GM18526 (cell line): ENCODE measurements around the gene KIF13A.

Experiments used
- POLR2A ChIP-seq: IDR thresholded peaks from 3 replicates; pipeline ENCODE4 v1.6.1; 2011; ENCODE audit not compliant: insufficient read length; ENCODE audit errors: extremely low read depth

KIF13A gene

DNA sequence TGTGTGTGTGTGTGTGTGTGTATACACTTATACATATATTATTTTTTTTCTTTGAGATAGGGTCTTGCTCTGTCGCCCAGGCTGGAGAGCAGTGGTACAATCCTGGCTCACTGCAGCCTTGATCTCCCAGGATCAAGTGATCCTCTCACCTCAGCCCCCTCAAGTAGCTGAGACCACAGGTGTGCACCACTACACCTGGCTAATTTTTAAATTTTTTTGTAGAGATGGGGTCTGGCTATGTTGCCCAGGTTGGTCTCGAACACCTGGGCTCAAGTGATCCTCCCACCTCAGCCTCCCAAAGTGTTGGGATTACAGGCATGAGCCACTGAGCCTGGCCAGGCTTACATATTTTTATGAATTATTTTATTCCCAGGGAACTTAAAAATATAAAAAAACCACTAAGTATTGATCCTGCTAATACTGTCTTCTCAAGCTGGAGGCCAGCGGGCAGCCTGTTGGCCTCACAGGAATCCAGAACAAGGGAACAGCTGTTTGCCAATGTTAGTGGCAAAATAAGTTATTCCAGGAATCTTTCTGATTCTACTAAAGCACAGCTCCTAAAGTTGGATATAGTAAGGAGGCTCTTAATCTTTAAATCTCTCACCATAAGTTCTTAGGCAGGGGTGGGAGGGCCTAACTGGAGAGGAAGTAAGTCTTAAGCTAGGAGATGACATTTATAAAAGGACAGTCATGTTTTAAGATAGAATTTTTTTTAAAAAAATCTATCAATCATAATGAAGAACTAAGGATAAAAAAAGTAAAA lies 145.2 kb downstream of the KIF13A start:
- TF ChIP-seq POLR2A: no peak

DNA sequence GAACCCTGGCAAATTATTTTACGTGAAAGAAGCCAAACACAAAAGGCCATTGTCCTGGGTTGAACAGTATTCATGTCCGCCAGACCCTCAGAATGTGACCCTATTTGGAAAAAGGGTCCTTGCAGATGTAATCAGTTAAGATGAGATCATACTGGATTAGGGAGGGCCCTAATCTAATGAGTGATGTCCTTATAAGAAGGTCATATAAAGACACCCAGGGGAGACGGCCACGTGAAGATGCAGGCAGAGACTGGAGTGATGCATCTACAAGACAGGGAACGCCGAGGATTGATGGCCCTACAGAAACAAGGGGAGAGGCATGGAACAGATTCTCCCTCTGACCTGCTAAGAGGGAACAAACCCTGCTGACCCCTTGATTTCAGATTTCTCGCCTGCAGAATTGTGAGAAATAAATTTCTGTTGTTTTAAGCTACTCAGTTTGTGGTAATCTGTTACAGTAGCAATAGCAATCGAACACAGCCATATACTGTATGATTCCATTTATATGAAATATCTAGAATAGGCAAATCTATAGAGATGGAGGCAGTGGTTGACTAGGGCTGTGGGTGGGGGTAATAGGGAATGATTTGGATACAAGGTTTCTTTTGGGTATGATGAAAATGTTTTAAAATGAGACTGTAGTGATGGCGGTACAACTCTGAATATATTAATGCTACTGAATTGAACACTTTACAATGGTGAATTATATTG lies 147.8 kb downstream of the KIF13A start:
- no peak for TF ChIP-seq POLR2A

DNA sequence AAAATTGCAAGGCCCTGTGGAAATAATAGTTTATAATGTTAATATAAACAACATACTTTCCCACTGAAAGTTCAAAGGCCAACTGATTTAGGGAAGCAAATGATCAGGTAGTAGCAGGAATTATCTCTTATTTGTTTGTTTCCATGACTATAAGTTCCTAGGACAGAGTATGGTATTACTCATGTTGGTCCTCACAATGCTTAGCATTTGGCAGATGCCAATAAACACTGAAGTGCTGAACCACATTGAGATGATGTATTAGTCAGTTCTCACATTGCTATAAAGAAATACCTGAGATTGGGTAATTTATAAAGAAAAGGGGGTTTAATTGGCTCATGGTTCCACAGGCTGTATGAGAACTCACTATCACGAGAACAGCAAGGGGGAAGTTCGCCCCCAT lies 151.1 kb downstream of the KIF13A start:
- TF ChIP-seq POLR2A: no peak

DNA sequence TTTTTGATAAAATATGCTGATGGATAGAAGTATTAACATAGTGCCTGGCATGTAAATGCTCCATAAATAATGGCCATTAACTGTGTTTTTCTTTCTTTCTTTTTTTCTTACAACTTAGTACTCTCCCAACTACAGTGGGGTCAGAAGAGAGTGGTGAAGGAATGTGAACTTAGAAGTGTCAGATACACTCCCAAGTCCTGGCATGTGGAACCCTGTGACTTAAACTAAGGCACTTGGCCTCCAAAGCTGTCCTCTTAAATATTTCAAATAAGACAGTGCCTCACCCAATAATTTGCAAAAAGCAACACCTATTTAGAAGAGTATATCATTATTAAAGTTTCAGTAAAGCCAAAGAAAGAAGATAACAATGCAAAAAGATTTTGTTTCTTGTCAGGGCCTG lies 151.7 kb downstream of the KIF13A start:
- no peak for TF ChIP-seq POLR2A

DNA sequence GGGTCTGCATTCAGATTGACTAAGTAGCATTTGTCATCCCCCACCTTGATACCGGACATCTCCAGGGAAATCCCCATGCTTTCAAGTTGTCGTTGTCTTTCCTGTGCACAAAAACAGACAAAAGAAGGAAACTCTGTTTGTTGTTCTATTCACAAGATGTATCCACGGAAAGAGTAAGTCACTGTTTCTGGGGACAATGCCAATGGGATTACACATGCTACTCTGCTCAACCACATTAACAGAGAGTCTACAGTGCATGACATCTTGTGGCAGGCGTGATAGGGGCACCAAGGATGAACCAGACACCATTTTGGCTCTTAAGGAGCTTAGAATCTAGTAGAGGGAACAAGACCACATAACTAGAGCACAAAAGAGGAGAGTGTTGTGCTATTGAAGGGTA lies 156.3 kb downstream of the KIF13A start:
- no peak for TF ChIP-seq POLR2A

DNA sequence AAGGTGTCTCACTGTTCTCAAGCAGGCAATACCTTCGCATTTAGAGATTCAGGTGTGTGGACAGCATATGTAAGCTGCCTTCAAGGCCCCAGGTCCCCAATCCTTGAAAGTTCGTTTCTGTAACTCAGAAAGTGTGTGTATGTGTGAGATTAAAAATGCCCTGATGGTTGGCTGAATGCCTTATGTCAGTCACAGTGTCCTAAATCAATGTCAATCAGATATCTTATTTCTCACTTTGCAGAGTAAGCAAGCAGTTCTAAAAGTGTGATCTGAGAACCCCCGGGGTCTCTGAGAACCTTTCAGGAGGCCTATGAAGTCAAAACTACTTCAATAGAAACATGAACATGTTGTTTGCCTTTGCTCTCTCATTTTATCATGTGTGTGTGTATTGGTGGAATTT lies 157.5 kb downstream of the KIF13A start:
- TF ChIP-seq POLR2A: no peak

DNA sequence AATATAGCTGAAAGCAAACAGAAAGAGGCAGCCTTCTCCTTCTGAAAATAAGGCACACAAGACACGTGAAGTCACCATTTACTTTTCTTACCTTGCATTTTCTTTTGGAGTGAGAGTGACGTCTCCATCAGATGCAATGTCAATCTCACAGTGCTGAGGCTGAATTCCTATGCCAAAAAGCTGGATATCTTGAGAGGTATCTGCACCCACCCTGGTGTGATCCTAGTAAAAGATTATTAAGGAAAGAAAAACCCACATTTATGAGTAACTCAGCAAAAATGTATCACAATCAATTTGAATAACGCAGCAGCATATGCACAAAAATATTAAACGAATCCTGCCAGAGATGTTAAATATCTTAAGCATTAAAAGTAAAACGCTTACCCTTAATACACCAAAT lies 159.3 kb downstream of the KIF13A start:
- no peak for TF ChIP-seq POLR2A

DNA sequence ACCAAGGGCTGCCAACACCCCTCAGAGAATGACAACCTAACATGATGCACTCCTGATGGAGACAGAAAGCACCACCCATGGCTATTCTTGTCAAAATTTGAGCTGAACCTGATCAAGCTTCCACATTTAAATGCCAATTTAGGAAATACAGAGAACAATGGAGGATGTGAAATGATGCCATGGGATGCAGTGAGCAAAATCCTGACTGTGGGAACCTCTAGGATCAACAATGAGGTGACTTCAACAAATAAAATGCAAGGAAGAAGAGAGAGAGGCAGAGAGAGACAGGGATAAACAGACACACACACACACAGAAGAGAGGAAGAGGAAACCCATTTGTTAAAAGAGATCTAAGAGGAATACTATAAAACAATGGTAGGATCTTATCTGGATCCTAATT lies 161.1 kb downstream of the KIF13A start:
- no peak for TF ChIP-seq POLR2A

DNA sequence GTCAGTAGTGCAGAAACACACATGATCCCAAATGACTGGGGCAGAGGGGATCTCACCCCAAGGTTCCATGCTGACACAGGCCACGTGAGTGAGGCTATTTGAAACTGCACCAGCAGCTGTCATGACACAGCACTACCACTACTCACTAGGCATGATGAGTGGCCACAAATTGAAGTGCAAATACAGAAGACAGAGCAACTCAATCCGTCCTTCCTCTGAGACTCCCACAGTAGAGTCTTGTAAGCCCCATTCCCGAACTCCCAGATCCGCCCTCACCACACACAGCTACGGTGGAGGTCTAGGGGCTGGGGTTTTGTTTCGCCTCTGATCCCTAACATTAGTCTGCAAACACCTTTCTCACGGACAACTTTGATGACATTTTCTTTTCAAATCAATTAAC lies 167.4 kb downstream of the KIF13A start:
- TF ChIP-seq POLR2A: no peak

DNA sequence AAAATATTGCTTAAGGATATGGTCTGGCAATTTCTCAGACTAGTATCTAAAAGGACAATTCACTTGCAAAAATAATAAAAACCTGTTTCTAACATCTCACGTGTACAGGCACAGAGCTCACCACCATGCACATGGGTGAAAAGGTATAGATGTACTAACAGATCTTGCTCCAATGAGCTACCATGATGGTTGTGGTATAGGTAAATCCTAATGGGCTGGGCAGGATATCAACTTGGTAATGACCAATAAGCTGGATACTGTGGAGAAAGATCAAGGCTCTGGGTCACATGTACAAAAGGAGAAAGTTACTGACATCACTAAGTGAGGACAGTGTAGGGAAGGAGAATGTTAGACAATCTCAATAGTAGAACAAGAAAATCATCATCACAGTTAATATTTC lies 169.7 kb downstream of the KIF13A start:
- no peak for TF ChIP-seq POLR2A

DNA sequence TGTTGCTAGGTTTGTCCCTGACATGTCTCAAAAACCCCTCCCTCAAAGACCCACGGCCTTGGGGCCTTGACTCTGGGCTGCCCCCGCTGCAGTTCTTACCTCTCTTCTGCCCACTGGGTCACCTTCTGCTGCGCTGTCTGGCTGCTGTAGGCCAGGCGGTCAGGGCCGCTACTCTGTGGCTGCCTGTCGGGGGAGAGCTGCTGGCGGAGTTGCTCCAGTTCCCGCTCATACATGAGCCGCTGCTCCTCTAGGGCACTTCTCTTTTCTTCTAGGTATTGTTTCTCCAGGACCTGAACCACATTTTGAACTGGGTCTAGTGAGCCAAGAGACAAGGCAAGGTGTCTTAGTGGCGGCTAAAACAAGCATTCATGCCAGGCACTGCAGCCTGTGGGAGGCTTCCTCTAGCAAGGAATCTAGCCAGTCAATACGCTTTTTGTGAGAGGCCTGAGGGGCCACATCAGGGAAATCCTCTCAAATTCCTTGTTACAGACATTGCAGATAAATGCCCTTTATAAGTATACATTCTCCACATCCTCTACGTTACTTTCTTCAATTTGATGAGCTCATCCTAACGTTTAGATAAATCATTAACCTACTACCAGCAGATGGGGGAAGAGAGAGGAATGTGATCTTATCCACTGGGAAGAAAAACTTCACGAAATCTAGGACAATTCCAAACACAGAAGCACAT lies 170.4 kb downstream of the KIF13A start:
- TF ChIP-seq POLR2A: no peak

DNA sequence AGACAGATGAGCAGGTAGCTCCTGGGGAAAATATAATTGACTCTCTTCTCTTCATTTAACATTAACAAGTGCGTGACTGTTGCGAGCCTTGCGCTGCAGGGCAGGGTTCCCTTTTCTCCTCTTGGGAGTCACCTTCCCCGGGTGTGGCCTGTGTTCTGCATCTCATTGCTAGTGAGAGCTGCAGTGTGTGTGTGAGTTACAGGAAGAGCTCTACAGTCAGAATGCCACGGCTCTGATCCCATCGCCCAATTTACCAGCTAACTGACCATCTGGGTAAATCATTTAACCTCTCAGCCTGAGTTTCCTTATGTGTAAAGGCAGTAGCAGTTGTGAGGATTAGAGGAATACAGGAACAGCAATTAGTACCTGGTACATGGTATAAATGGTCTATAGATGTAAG lies 173.9 kb downstream of the KIF13A start:
- TF ChIP-seq POLR2A: no peak

DNA sequence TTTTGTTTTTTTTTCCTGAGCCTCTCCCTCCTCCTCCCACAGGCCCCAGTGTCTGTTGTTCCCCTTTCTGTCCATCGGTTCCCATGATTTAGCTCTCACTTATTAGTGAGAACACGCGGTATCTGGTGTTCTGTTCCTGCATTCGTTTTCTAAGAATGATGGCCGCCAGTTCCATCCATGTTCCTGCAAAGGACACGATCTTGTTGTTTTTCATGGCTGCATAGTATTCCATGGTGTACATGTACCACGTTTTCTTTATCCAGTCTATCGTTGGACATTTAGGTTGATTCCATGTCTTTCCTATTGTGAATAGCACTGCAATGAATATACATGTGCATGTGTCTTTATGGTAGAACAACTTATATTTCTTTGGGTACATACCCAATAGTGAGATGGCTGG lies 175.1 kb downstream of the KIF13A start:
- TF ChIP-seq POLR2A: no peak

DNA sequence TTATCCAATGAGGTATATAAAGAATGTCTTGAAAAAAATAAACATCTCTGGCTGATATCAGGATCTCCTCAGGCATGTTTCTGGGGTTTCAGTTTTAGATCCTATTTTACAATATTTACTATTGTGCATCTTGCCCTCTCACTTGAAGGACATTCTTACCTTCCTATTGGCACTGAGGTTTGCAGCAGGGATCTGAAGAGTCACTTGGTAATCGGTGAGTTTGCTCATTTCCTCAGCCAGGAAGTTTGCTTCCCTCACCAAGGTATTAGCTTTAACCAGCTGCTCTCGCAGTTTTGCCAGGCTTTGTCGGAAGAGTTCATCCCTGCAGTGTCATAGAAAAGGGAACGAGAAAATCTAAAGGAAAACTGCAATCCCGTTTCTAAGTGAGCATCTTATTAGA lies 178.8 kb downstream of the KIF13A start:
- TF ChIP-seq POLR2A: no peak

DNA sequence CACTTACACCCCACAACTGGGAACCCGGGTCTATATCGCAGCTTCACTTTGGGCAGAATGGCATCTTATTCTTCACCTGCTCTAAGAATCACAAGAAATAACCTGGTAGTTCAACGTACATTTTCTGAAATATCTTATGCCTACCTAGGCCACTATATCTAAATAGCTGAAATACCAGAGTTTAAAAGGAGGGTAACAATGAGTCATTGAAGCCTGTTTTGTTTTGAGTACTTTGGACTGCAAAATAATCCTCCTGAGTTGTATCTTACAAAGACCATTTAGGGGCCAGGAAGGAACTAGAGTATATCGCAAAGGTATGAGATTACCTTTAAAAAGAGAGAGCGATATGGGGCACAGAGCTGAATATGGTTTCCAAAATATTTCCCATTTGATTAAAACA lies 184.0 kb downstream of the KIF13A start:
- no peak for TF ChIP-seq POLR2A

DNA sequence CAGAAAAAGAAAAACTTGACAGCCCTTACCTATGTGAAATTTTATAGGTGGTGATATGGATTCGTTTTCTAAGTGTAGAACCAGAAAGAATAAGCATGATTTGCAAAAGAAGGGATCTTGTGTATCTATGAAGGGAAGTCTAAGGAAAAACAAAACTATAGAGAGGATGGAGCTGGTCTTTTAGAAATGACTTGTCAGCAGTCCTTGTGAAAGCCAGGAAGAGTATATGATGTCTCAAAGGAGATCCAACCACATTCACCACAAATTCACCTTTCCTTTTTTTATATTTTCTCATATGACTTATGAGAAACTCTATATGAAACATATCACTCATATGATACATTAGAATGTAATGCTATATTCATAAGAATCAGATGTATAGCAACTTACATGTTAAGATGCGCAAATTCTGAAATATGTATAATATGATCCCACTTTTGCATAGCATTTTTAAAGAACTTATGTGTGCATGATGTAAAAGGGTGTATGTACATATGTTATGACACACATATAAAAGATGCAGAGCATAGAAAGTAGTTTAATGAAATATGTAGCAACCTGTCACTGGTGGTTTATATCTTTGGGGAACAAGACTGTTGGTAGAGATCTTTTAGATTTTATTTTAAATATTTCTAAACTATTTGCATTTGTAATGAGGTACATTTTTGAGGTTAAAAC lies 188.8 kb downstream of the KIF13A start:
- no peak for TF ChIP-seq POLR2A
